ENCODE measurements around the gene TRIM63. TPM values are rescaled to one million over a fixed set of nuclear protein-coding genes. Genes with fewer than 3 reads are reported as not detected.
A peak's percentile ranks its signal among the peaks of the same experiment; 100 is the strongest.

Gene TRIM63
- total and polyA plus RNA-seq, 2 donors (not counting 1 experiment from before 2014, with no cell fraction given), result not detected

- Mint-ChIP-seq H3K27me3 (peaks cover 12% of the 10 kb centered on the region), H3K27ac (no peak overlapping the region), H3K4me1 (peaks cover 13% of the 10 kb centered on the region), H3K9me3 (ENCODE audit: insufficient read depth) (no peaks in the 10 kb centered on the region), H3K4me3 (peak overlapping the region; percentile 96)
- intact Hi-C loops (cut with micrococcal nuclease), result loop anchor here (1.0 to 5.0 kb wide), 5 partner anchors 36 to 128 kb away; partner anchors contain the start of genes PAFAH2, PDIK1L and STMN1
- H3K9me3 ChIP-seq (ENCODE audit: control extremely low read depth in 1 of 3, control insufficient read depth in 2 of 3, insufficient read depth in 1 of 3, low read length in 2 of 3), result no peaks in the 10 kb centered on the region
- H3K79me2 ChIP-seq (ENCODE audit: control insufficient read depth, insufficient read depth, low read length), result no peaks in the 10 kb centered on the region
- ATAC-seq (ENCODE audit: low read depth) (no peak), DNase-seq (no peak)
- H3K27ac ChIP-seq (ENCODE audit: low read length in 2 of 2), result no peak overlapping the region
- peaks cover 0 to 29% (median 4%) of the 10 kb centered on the region in 4 experiments for H3K27me3 ChIP-seq (replicated peaks in 1 of 4; ENCODE audit: control extremely low read depth in 1 of 4, control insufficient read depth in 3 of 4, insufficient read depth in 4 of 4, low read length in 3 of 4)
- 19% methylated on average over 15 of the region's 15 CpGs for WGBS (ENCODE audit: insufficient coverage)
- H3K4me2 ChIP-seq (replicated peaks; ENCODE audit: low read depth, low read length, poor library complexity, severe bottlenecking), result peak overlapping the region; percentile 98
- H2AFZ ChIP-seq (ENCODE audit: insufficient read depth, low read depth, low read length, poor library complexity, severe bottlenecking), result peak overlapping the region; percentile 100
- no peaks in the 10 kb centered on the region for H4K20me1 ChIP-seq (ENCODE audit: control insufficient read depth, insufficient read depth, low read length, poor library complexity, severe bottlenecking)
- CTCF ChIA-PET, result interaction anchor here (1.0 to 2.7 kb wide), 5 partner anchors 9 to 383 kb away, joined by 3 to 14 read pairs (median 3); partner anchors contain the start of gene PAFAH2
- H3K36me3 ChIP-seq (replicated peaks in 1 of 2; ENCODE audit: control extremely low read depth in 1 of 2, control insufficient read depth in 1 of 2, extremely low read depth in 1 of 2, insufficient read depth in 2 of 2, low read length in 1 of 2), result no peaks in the 10 kb centered on the region
- H3K4me1 ChIP-seq (ENCODE audit: control insufficient read depth in 2 of 2, insufficient read depth in 2 of 2, low read length in 2 of 2), result peaks cover 10 to 13% of the 10 kb centered on the region in 2 donors
- H3K4me3 ChIP-seq (ENCODE audit: control extremely low read depth in 1 of 5, extremely low read depth in 1 of 5, insufficient read depth in 1 of 5, low read depth in 2 of 5, low read length in 4 of 5), result peak overlapping the region; percentile 2 to 96 (median 95)
- peak overlapping the region; percentile 93 for H3K9ac ChIP-seq (ENCODE audit: low read length)
- TF ChIP-seq CTCF (IDR thresholded peaks at IDR 0.05) (no peak), EZH2 (IDR thresholded peaks at IDR 0.05; ENCODE audit: borderline replicate concordance, insufficient read depth, low read depth, low read length, poor library complexity, severe bottlenecking) (no peak)
- POLR2A ChIA-PET, result interaction anchor here (0.6 to 1.0 kb wide), 2 partner anchors 139 to 288 kb away, joined by 3 to 4 read pairs; no protein-coding TSS in a partner anchor
These were observed 32.8 kb downstream of the TRIM63 start for GRCh38 chr1:26034504-26035202.

Measured in B cell (primary cell).